ENCODE measurements around the gene JAZF1.
A peak's percentile ranks its signal among the peaks of the same experiment; 100 is the strongest.

Gene JAZF1

GRCh38 chr7:28102797-28103196 is 77.8 kb downstream of the JAZF1 start:
- DNase-seq = no peak

GRCh38 chr7:28096713-28097112 is 83.9 kb downstream of the JAZF1 start:
- DNase-seq = no peak

GRCh38 chr7:28095231-28095630 is 85.4 kb downstream of the JAZF1 start:
- DNase-seq = no peak

GRCh38 chr7:28093623-28094232 is 86.9 kb downstream of the JAZF1 start:
- DNase-seq = peak; percentile 43

GRCh38 chr7:28091190-28091589 is 89.4 kb downstream of the JAZF1 start:
- DNase-seq = no peak

DNA sequence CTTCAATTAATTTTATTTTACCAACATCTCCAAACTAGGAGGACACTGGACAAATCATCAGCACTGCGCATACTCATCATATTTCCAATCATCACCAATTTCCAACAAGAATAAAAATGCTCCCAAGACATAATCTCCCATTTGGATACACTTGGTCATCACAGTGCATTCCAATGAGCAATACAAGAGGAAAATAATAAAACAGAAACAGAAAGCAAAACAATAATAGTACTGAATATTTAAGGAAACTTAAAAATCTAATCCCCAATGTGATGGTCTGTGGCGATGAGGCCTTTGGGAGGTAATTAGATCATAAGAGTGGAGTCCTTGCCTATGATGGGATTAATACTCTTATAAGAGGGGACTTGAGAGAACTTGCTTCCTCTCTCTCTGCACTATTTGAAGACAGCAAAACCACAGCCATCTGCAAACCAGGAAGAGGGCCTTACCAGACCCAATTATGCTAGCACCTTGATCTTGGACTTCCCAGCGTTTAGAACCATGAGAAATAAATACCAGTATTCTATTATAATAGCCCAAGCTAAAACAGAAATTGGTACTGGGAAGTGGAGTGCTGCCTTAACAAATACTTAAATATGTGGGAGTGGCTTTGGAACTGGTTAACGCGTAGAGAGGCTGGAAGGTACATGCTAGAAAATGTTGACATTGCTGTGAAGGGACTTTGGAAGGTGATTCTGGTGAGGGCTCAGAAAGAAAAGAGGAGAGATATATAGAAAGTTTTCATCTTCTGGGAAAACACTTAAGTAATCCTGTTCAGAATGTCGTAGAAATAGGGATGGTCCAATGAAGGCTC is 91.5 kb downstream of the JAZF1 start:
- no peak for DNase-seq

- DNase-seq = no peak
These were observed 92.6 kb downstream of the JAZF1 start for GRCh38 chr7:28088032-28088431.

DNA sequence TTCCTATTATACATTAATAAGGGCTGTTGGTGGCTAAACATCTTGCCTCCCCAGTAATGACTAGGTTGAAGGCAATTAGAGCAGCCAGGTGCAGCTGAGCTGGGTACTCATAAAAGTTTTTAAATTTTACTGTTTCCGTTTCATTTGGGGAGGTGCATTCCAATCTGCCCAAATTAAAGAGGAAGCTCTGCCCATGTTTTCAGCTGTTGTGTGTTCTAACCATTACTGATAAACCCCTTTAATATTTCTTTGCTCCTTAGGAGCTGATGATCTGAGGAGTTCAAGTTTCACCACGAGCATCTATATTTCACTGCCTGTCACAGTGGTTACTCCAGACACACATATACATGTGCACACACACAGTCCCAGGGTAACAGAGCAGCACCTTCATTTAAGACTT is 94.4 kb downstream of the JAZF1 start:
- DNase-seq = no peak

DNA sequence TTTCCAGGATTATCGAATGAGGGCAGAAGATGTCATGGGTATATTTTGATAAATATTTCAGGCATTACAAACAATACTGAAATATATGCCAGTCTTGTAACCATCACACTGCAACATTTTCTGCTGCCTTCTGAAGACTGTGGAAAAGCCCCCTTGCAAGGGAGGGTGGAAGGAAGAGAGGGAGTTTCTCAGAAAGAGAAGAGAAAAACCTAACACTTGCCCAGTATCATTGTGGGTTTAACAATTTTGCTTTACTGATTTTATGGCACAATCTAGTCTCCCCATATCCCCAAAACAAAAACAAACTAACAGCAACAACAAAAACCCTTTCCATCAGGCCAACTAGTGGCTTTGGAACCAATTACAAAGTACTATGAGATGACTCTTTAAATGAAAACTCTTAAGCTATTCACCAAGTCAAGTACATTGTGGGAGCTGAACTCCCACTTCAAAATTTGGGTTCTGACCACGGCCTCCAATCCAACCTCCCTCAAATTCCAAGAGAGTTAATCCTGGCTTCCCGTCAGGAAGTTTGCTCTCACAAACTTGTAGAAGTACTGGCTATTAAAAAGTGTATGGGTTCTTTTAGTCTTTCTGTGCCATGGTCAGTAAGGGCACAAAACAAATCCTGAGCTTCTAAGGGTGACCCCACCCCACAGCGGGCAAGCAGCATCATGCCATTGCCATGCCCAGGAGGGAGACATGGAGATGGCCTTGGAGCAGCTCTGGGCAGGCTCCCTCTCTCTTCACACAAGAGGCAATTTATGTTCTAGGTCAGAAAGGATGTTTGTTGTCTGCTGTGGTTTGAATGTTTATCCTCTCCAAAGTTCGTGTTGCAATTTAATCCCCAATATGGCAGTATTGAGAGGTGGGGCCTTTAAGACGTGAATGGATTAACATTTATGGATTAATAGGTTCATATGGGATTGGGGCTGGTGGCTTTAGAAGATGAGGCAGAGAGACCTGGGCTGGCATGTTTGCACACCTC is 96.3 kb downstream of the JAZF1 start:
- no peak for DNase-seq

DNA sequence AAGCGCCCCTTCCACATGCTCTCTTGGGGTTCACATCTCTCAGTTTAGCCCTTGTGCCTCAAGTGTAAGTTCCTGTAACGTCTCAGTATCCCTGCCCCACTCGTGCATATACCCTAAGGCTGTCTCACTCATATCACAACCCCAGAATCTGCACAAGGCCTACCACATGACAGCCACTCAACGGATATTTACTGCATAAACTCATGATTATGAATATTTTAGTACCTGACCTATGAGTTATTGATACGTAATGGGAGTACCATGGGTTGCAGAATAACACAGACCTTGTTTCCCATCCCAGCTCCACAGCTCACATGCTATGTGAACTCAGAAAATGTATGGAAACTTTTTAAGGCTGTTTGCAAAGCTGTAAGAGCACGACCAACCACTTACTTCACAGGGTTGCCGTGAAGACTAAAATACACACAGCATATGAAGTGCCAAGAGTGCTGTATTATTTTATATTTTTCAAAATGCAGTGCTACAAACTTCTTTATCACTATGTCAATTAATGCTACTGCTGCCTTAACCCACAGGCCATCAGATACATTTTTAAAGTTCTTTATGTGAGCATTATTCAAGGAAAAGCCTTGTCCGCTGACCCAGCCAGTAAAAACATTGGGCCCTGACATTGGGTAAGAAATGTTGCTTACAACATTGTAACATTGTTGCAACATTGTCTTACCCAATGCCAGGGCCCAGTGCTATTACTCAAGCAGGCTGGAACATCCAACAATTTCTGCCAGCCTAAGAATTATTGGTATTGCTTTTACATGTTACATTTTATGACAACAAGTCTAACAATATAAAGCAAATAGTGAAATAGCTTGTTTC is 97.2 kb downstream of the JAZF1 start:
- no peak for DNase-seq

DNA sequence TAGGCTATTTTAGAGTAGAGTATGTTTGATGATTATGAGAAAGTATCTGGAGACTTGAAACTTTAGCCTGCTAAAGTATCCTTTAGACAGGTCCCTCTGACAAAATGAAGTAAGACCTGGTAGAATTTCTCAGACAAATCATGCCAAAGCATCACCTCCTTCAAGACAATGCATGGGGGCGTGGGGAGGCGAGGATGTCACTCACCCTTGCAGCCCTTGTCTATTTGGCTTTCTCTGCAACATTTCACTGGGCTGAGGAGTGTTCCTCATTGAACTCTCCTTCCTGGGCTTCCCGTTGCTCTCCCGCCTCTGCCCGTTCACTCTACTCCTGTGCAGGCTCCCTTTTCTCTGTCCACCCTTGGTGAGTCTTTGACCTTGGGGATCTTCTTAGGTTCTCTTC is 98.5 kb downstream of the JAZF1 start:
- no peak for DNase-seq

- no peak for DNase-seq
These were observed 99.6 kb downstream of the JAZF1 start for GRCh38 chr7:28081016-28081415.

DNA sequence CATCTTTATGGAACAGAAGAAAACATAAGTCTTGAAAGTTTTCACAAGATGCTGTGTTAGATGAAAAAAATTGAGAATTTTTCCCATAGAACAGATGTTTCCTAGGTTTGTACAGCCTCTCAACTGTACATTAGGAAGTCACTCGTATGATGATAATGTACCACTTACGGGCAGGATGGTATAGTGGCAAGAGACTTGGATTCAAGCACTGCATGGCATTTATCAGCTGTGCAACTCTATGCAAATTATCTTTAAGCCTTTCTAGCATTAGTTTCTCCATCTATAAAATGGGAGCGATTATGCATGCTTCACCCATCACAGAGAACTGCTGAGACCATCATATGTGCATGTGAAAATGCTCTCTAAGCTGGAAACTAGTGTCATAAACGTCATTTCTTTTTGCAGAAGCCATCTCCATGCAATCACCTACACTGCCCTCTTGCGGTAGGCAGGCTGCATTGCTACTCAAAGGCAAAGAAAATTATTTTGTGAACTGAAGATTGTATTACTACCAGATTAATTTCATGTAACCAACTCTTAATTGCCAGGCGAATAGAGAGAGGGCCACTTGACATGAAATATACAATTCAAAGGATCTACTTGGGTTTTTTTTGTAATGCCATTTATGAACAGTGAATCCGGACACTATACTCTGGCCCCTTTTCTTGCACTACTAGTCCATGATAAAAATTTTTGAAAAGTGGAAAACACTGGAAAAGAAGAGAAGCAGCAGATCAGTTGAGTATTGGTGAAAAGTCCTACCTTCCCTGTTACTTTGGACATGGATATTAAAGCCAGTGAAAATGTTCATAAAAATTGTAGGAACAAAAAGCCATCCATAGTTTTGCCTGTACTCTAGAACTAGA is 102.3 kb downstream of the JAZF1 start:
- DNase-seq = peak; percentile 29

- no peak for DNase-seq
These were observed 103.0 kb downstream of the JAZF1 start for GRCh38 chr7:28077616-28078015.

- no peak for DNase-seq
These were observed 104.0 kb downstream of the JAZF1 start for GRCh38 chr7:28076423-28077200.

- no peak for DNase-seq
These were observed 104.8 kb downstream of the JAZF1 start for GRCh38 chr7:28075674-28076358.

GRCh38 chr7:28072876-28073514 is 107.6 kb downstream of the JAZF1 start:
- DNase-seq = no peak

- DNase-seq = no peak
These were observed 109.0 kb downstream of the JAZF1 start for GRCh38 chr7:28071570-28071969.

GRCh38 chr7:28070297-28071055 is 110.1 kb downstream of the JAZF1 start:
- no peak for DNase-seq
